Stimulated activated CD8-positive, alpha-beta memory T cell treated with anti-CD3 and anti-CD28 coated beads, Interleukin-2, amount 100 ng/mL, for 1 hour (primary cell): Measurements from ENCODE around the gene ITPR1.

Source experiments
- DNase-seq, 2 donors: peaks; one replicate each; pipeline ENCODE4 v3.0.0-alpha.2; 2020; ENCODE audit warnings: low read depth in 2 of 2

The ITPR1 gene

DNA sequence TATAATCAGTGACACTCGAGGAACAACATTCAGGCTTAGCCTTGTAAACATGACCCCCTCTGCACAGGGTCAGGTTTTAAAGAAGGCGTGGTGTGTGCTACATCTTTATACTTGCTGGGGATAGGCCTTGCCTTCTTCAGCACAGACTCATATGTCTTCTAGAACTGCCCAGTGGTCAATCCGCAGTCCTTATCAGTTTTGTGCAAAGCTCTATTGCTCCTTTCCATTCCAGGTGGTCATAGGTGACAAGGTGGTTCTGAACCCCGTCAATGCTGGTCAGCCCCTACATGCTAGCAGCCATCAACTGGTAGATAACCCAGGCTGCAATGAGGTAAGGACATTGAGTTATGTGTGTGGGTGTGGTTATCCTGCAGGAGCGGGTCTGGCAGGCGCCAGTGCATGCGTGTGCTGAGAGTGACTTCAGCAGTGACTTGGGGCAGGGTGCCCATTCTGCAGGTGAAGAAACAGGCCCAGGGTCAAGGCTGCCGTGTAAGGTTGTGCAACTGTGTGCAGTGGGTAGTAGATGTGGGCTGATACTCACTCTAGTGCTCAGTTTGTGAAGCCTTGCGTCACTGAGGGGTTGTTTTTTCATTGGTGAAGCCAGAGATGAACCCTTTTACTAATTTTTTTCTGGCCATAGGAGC lies 150.9 kb downstream of the ITPR1 start:
- DNase-seq, result no peak

DNA sequence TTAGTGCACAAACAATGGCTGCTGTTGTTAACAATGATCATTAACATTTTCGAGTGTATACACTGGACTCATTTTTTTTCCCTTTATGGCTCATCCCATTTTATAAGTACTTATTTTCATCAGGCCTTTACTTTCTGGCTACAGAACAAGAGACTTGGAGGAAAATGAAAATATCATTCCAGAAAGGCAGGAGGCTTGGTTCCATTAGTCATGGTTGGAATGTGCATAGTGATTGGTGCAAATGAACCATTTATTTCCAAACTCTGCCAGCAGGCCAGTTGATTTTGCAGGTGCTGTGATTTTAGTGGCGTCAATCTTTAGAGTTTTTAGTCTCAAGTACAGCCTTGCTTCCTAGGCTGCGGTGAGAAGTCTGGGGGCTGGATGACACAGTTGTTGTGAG lies 151.8 kb downstream of the ITPR1 start:
- DNase-seq, result no peak

DNA sequence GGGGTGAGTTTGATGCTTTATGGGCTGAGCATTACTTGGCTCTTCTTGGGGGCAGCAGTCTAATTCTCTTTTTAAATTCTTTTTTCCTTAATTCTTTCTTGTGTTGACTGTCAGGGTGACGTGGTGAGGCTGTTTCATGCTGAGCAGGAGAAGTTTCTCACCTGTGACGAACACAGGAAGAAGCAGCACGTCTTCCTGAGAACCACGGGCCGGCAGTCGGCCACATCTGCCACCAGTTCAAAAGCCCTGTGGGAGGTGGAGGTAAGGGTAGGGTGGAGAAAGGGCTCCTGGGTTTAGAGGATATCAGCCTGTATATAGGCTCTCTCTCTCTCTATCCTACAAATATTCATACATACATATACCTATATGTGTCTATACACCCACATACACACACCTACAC lies 152.3 kb downstream of the ITPR1 start:
- no peak for DNase-seq

DNA sequence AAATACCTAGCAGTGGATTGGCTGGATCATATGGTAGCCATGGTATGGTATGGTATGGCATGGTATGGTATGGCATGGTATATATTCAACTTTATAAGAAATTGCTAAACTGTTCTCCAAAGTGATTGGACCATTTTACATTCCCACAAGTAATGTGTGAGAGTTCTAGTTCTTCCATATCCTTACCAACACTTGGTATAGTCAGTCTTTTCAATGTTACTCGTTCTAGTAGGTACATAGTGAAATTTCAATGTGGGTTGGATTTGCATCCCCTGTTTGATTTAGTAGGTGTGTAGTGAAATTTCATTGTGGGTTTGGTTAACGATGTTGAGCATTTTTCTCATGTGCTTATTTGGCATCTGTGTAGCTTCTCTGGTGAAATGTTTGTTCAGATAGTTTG lies 154.3 kb downstream of the ITPR1 start:
- no peak for DNase-seq

DNA sequence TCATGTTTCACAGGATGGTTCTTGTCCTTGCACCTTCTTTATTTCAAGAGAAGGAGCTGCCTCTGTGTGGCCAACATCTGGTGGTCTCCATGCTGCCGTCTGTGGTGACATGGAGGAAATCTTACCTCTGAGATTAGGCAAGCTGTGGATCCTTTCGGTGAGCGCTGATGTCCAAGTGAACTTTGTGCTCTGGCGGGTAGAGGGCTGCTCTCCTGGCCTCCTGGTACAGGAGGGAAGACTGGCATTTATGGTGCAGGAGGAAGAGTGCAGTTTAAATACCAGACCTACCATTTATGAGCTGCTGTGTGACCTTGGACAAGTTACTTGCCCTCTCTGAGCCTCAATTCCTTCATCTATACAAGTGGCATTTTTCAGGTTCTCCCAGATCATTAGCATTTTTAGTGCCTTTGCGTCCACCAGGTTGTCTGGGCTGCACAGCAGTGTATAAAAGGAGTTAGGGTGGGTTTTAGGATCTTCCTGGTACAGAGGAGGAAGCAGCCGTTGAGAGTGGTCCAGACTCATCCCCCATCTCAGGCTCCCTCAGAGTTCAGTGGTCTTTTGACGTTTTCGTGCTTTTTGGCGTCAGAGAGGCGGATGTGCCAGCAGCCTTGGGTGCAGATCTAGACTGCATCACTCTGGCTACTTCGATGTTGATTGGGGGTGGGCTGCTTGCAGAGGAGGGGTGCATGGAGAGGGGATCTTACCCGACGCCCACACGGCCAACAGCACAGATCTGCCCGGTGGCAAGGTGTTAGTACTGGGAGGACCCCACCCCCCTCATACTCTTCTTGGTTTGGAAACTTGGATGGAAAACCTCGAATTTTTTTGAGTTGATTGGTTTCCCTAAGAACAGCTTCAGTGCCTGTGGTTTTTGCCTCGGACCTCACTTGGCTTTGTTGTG lies 162.2 kb downstream of the ITPR1 start:
- no peak for DNase-seq

DNA sequence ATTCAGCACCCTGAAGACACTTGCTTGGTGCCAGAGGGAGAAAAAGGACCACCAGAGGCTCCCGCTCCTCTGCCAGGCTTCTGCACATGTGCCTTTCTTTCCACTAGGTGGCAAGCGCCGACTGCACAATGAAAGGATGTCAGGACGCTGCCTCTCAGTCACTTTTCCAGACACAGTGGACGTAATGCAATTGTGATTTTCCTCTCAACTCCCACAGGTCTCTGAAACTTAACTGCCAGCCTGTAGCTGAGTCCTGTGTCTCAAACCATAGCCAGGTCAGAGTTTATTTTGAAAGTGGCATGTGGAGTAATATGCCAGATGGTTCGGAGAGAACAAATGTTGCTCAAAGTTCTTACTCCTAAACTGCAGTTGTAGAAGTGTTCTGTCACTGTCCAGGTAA lies 162.9 kb downstream of the ITPR1 start:
- no peak for DNase-seq

DNA sequence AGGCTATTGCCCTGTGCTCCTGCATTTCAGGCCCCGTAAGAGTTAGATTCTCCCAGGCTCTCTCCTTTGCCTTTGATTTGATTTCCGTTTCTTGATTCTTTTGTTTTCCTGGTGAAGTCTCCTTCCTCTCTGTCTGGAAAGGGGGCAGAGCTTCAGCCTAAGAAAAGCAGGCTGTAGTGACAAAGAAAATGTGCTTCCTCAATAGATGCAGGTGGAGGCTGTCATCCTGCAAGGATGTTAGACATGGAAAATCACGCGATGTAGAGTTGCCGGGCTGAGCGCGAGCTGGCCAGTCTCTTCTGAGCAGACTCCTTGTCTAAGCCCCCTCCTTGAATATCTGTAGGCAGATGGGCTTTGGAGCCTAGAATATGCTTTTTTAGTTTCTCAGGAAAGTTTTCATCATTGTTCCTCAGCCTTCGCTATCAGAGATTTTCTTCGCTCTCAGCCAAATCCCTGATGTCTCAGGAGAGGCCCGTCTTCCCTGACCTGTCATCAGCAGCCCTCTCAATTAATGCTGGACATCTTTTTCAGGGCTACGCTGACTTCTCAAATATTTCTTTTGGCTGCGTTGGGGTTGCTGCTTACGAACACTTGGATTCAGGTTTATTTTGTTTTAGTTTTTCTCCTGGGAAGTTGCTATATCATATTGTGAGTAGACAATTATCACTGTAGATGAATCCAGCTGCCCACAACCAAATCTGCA lies 163.6 kb downstream of the ITPR1 start:
- DNase-seq, result no peak

DNA sequence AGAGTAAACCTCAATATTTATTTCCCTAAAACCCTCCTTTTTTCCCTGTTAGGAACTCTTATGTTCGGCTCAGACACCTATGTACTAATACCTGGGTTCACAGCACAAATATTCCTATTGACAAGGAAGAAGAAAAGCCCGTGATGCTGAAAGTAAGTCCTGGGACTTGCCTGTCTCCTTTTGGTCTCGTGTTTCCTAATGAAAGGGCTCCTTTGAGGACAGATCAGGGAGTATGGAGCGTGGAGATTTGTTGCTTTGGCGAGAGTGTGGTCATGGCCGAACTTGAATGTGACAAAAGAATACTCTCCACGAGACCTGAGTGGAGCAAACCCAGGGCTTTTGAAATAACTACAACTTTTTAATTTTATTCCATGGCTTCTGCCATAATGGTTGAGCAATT lies 167.8 kb downstream of the ITPR1 start:
- DNase-seq, result no peak

DNA sequence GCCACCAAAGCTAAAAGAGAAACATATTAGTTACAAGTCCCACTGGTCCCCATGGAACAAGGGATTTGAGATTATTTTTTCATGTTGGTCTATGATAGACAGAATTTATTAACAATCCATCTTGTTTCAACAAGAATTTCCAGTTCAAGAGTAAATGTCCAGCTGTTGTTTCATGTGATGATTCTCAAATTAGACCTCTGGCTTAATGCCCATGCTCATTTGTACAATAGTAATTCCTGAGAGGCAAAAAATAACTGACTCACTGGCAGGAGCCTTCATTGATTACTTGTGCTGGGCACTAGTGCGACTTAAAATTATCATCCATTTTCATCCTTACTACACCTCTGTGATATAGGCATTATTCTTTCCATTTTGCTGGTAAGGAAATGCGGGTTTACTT lies 171.3 kb downstream of the ITPR1 start:
- no peak for DNase-seq

DNA sequence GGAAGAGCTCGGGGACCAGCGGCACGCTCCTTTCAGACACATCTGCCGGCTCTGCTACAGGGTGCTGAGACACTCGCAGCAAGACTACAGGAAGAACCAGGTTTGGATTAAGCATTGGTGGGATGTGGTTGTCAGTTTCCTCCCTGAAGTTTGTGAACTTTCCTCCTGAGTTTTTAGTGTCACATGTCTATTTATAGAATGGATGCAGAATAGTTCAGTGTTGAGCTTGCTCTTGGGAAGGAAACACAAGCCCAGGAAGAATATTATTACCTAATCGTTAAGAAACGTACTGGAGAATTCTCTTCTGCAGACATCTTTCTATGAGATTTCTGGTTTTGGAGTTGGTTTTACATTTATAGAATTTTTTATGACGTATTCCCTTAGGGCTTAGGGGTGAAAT lies 172.0 kb downstream of the ITPR1 start:
- no peak for DNase-seq

DNA sequence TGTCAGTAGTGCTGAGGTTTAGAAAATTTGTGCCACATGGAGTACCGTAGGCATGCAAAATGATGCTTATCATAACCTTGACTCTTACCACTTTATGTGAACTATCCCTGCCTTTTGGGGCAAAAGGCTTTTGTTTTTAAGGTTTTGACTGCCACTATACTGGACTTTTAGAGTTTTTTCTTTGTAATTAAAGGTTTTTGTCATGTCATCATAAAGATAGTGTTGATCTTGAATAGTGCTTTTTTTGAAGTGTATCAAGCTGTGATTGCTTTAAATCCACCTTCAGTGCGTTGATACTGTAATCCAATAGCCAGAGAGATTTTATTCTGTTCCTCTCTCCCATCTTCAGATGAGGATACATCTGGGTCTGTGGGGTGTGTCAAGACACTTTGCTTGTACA lies 172.9 kb downstream of the ITPR1 start:
- DNase-seq, result no peak

DNA sequence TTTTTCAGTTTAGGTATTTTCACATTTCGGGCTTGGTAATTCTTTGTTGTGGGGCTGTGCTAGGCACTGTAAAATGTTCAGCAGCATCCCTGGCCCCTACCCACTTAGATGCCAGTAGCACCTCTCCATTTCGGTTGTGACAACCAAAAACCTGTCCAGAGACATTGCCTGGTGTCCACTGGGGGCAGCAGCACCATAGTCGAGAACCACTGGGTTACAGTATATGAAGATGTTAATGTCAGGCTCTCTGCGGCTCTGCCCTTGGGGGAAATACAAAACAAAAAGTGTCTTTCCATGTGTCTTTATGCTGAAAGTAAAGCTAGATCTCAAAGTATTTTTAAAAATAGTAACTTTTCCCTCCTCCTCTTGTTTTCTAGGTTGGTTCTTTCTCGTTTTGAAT lies 177.2 kb downstream of the ITPR1 start:
- no peak for DNase-seq

DNA sequence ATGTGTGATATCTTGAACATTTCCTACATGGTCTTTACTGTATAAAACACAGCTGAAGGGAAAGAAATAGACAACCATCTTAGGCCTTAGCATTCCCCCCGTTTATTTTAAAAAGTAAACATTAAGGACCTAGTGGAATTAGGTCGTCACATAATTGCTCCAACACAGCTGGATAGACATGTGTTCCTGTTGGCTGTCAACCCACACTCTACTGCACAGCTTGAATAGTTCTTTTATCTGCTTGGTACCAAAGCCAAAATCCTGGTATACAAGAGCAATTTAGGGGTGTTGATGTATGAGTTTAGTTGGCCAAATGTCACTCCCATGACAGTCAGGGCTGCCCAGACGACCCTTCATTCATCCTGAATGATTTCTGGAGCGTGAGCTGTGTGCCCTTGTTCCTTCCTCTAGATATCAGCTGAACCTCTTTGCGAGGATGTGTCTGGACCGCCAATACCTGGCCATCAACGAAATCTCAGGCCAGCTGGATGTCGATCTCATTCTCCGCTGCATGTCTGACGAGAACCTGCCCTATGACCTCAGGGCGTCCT lies 179.7 kb downstream of the ITPR1 start:
- no peak for DNase-seq

DNA sequence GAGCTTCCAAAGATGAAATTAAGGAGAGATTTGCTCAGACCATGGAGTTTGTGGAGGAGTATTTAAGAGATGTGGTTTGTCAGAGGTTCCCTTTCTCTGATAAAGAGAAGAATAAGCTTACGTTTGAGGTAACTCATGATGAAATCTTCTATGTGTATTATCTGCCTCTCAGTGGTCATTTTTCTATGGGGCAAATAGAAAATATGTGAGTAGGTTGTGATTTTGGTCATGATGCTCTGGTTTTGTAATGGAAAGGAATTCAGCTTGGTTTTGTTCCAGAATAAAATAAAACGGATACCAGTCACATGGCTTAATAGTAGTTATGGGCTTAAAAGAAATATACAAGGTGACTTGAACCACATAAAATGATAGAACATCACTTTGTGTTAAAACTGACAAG lies 181.1 kb downstream of the ITPR1 start:
- DNase-seq, result no peak

DNA sequence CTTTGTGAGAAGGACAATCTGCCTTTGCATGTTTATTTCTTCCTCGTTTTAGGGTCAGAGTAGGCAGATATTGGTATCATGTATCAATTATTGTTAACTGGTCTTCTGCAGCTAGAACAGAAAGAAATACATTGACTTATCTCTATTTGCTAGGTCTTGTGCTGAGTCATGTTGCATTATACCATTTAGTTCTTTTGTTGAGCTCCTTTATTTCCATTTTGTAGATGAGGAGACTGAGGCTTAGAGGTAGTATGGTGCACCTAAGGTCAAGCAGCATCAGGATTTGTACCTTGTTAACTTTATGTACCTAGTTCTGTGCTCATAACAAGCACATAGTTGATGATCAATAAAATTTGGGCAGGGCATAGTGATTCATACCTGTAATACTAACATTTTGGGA lies 182.6 kb downstream of the ITPR1 start:
- no peak for DNase-seq

DNA sequence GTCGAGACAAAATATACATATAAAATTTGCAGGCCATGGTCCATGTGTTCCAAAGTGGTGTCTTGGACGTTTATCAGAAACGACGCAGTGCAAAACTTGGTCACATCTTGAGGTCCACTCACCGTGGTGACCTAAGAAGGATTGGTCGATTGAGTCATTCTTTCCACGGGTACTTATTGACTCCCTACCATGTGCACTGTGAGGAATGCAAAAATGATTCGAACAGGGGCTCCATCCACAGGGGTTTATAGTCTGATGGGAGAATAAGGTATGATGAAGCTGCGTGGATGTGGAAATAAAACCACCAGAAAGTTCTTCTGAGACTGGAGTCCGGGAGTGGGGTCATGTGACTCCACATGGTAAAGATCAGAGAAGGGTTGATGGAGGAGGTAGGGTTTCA lies 185.2 kb downstream of the ITPR1 start:
- DNase-seq, result no peak

DNA sequence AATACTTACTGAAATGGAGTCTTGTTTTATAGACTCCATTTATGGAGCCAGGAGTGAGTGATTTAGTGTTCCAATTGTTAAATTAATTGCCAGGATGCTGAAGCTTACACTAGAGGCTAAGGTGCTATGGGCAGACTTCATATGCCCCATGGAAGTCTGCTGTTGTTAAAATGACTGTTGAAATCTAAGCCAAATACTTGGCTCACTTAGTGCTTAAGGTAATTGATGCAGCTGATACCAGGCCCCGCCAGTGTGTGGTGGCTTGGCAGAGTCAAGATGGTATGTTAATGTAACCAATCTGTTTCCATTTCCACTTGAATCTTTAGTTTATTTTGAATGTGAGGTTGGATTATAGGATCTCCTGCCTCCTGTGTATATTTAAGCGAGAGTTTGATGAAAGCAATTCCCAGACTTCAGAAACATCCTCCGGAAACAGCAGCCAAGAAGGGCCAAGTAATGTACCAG lies 187.1 kb downstream of the ITPR1 start:
- no peak for DNase-seq

DNA sequence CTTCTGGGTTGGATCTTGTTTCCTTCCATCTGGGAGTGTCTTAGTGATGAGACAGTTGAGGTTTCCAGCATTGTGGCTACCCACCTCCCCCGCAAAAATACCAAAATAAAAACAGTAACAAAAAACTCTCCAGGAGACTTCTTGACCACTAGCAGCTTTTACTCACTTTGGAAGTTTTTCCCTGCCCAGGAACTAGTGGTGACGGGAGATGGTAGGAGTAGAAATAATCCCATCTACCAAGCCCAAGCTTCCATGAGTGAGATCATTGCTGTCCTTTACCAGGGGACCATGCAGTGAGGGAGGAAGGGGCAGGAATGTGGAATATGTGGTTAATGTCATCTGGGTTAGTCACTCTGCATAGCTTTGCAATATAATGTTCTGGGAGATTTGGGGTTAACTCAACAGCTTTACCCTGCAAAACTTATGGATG lies 187.7 kb downstream of the ITPR1 start:
- DNase-seq, result no peak

DNA sequence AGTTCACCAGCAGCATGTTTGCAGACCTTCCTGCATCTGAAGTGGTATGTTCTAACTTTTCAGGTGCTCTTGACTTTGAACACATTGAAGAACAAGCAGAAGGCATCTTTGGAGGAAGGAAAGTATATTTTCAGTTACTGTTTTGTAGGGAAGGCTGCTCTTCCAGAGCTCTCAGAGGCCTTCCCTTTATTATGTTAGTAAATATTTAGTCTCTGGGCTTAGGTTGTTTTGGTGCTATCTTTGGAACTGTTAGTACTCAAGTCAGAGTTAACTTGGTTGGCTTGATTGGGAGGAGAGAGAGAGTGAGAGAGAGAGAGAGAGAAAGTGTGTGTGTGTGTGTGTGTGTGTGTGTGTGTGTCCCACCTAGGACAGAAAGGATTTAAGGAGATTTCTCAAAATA lies 188.2 kb downstream of the ITPR1 start:
- no peak for DNase-seq

DNA sequence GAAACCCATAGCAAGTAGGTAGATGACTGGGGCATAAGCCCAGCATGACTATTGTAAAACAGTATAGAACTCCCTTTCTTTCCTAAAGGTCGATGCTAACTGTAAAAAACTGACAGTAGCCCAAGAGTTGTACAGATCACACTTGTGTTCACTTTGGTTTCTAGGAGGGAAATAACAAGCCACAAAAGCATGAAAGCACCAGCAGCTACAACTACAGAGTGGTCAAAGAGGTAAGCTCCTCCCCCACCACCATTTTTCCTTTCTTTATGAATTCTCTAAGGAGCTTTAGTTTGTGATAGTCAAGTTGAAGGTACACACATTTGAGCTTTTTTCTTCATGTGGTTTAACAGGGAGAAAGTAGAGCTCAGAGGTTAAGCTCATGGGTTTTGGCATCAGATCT lies 191.0 kb downstream of the ITPR1 start:
- DNase-seq, result no peak

DNA sequence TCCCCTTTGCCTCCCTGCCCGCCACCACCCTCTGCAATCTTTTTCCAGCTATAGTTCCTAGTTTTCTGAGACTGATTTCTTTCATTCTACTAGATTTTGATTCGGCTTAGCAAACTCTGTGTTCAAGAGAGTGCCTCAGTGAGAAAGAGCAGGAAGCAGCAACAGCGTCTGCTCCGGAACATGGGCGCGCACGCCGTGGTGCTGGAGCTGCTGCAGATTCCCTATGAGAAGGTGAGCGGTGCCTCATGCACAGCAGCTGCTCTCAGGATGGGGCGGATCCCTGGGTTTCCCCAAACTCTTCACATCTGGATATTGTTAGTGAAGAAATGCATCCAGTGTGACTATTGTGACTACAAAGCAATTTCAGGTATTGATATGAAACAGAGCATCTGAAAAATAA lies 191.8 kb downstream of the ITPR1 start:
- DNase-seq, result no peak

DNA sequence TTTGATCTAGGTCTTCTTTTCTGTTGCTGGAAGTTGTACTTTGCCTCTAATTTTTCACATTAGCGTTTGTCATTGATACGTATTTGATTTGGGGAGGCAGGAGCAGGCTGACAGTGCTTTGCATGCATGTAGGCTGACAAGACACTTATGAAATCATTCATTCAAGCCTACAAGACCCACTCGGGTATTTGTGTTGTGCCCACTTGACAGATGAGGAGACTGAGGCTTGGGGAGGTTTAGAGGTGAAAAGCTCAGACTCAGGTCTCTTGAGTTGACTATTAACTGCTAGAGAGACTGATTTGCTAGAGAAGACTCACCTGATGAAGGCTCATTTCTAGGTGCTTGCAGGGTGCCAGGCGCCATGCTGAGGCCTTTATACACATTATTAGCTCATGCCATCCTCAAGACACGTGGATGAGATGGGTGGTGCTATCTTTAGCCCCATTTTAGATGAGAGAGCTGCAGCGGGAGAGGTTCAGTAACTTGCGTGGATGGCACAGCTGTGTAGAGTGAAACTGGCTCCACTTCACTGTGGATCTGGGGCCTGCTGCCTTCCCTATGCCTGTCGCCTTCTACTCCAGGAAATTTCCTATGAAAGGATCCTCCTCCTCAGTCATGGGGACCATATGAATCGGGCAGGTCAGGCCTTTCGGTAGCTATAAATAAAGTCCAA lies 192.7 kb downstream of the ITPR1 start:
- no peak for DNase-seq
